RWPE2 (cell line): ENCODE data around the gene HMCN2.

ENCODE experiments used
- ATAC-seq: fragments of 200-7000 bp; cut with Tn5 transposase; 3 replicates; pipeline ENCODE4 v1.9.1; 2021; ENCODE audit warnings: low read depth
- DNase-seq: peaks from one replicate; pipeline ENCODE4 v3.0.0-alpha.2; 2020; ENCODE audit warnings: low spot score
- H3K27ac ChIP-seq: fragments of 450-650 bp; 2 replicates; pipeline ENCODE4 v1.5.1; 2017; ENCODE audit warnings: mild to moderate bottlenecking; ENCODE audit not compliant: poor library complexity, severe bottlenecking
- H3K27me3 ChIP-seq: fragments of 250-450 bp; sonication (Bioruptor Pico); 2 replicates; pipeline ENCODE4 v1.5.1; 2021; ENCODE audit warnings: mild to moderate bottlenecking, moderate library complexity; ENCODE audit not compliant: insufficient read depth, poor library complexity, severe bottlenecking
- H3K36me3 ChIP-seq: fragments of 250-450 bp; sonication (Bioruptor Pico); 2 replicates; pipeline ENCODE4 v1.5.1; 2020; ENCODE audit warnings: low read depth, mild to moderate bottlenecking, moderate library complexity
- H3K4me1 ChIP-seq: fragments of 250-450 bp; sonication (Bioruptor Pico); 2 replicates; pipeline ENCODE4 v1.5.1; 2021; ENCODE audit warnings: mild to moderate bottlenecking, moderate library complexity; ENCODE audit not compliant: insufficient read depth, poor library complexity, severe bottlenecking
- H3K4me3 ChIP-seq: fragments of 250-450 bp; sonication (Bioruptor Pico); 2 replicates; pipeline ENCODE4 v1.5.1; 2021; ENCODE audit warnings: mild to moderate bottlenecking, moderate library complexity; ENCODE audit not compliant: severe bottlenecking
- H3K9me3 ChIP-seq: fragments of 250-450 bp; sonication (Bioruptor Pico); 2 replicates; pipeline ENCODE4 v1.5.1; 2021; ENCODE audit warnings: mild to moderate bottlenecking, moderate library complexity; ENCODE audit not compliant: severe bottlenecking
- TF ChIP-seq, protein P1 (sequence below): fragments of 450-650 bp; IDR thresholded peaks from one replicate; pipeline ENCODE4 v1.5.1; 2017; ENCODE audit warnings: mild to moderate bottlenecking, moderate library complexity; ENCODE audit not compliant: poor library complexity, severe bottlenecking

HMCN2 gene

GRCh38 chr9:130407916-130408663 is 142.5 kb downstream of the HMCN2 start:
- TF ChIP-seq, protein P1, sequence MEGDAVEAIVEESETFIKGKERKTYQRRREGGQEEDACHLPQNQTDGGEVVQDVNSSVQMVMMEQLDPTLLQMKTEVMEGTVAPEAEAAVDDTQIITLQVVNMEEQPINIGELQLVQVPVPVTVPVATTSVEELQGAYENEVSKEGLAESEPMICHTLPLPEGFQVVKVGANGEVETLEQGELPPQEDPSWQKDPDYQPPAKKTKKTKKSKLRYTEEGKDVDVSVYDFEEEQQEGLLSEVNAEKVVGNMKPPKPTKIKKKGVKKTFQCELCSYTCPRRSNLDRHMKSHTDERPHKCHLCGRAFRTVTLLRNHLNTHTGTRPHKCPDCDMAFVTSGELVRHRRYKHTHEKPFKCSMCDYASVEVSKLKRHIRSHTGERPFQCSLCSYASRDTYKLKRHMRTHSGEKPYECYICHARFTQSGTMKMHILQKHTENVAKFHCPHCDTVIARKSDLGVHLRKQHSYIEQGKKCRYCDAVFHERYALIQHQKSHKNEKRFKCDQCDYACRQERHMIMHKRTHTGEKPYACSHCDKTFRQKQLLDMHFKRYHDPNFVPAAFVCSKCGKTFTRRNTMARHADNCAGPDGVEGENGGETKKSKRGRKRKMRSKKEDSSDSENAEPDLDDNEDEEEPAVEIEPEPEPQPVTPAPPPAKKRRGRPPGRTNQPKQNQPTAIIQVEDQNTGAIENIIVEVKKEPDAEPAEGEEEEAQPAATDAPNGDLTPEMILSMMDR, result no peak
- no peak overlapping the region for H3K4me3 ChIP-seq
- no peak for ATAC-seq
- DNase-seq, result no peak
- H3K36me3 ChIP-seq, result no peaks in the 10 kb centered on the region
- no peaks in the 10 kb centered on the region for H3K27me3 ChIP-seq
- no peak overlapping the region for H3K27ac ChIP-seq
- no peaks in the 10 kb centered on the region for H3K9me3 ChIP-seq
- no peaks in the 10 kb centered on the region for H3K4me1 ChIP-seq

GRCh38 chr9:130408669-130409068 is 143.1 kb downstream of the HMCN2 start:
- no peaks in the 10 kb centered on the region for H3K9me3 ChIP-seq
- no peaks in the 10 kb centered on the region for H3K36me3 ChIP-seq
- TF ChIP-seq, protein P1, result no peak
- no peaks in the 10 kb centered on the region for H3K27me3 ChIP-seq
- no peak overlapping the region for H3K4me3 ChIP-seq
- ATAC-seq (no peak), DNase-seq (no peak)
- no peak overlapping the region for H3K27ac ChIP-seq
- no peaks in the 10 kb centered on the region for H3K4me1 ChIP-seq

GRCh38 chr9:130409246-130409645 is 143.7 kb downstream of the HMCN2 start:
- TF ChIP-seq, protein P1, result no peak

DNA sequence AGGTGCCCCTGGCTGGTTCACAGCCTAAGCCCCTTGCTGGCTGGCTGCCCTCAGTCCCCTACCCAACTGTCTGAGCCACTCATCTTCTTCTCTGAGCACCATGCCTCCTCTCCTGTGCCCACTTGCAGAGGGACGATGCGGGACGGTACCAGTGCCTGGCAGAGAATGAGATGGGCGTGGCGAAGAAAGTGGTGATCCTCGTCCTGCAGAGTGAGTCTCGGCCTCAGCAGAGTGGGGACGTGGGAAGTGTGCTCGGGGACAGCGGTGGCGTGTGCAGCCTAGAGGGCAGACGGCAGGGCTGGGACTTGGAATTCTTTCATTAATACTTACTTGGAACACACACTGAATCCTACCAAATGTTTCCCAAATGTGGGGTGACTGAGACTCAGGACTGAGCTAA is 144.9 kb downstream of the HMCN2 start:
- Histone ChIP-seq H3K9me3 (no peaks in the 10 kb centered on the region), H3K4me3 (no peak overlapping the region), H3K27me3 (no peaks in the 10 kb centered on the region), H3K4me1 (no peaks in the 10 kb centered on the region), H3K27ac (no peak overlapping the region), H3K36me3 (no peaks in the 10 kb centered on the region)
- DNase-seq (no peak), ATAC-seq (no peak)
- TF ChIP-seq, protein P1, result no peak

More at GRCh38 chr9:130409246-130409645, 143.7 kb downstream of the HMCN2 start:
- Histone ChIP-seq H3K4me3 (no peak overlapping the region), H3K4me1 (no peaks in the 10 kb centered on the region), H3K9me3 (no peaks in the 10 kb centered on the region), H3K36me3 (no peaks in the 10 kb centered on the region), H3K27me3 (no peaks in the 10 kb centered on the region), H3K27ac (no peak overlapping the region)
- ATAC-seq, result no peak
- no peak for DNase-seq

- DNase-seq (no peak), ATAC-seq (no peak)
- H3K4me3 ChIP-seq, result no peak overlapping the region
- H3K27ac ChIP-seq, result no peak overlapping the region
- no peaks in the 10 kb centered on the region for H3K36me3 ChIP-seq
- no peaks in the 10 kb centered on the region for H3K9me3 ChIP-seq
- H3K4me1 ChIP-seq, result no peaks in the 10 kb centered on the region
- TF ChIP-seq, protein P1, result no peak
- H3K27me3 ChIP-seq, result no peaks in the 10 kb centered on the region
Measured at GRCh38 chr9:130411566-130411915, 146.0 kb downstream of the HMCN2 start.
